OCI-LY1 (cell line): Measurements from ENCODE around the gene TTLL11.

ENCODE experiments used
- H2AFZ ChIP-seq: fragments of 200-600 bp; sonication (generic), shearing (Covaris generic); 2 replicates; pipeline ENCODE4 v1.6.0; 2014; ENCODE audit warnings: antibody characterized with exemption, mild to moderate bottlenecking, low read length
- H3F3A ChIP-seq: fragments of 200-600 bp; sonication (generic), shearing (Covaris generic); 2 replicates; pipeline ENCODE4 v1.6.0; 2014; ENCODE audit warnings: mild to moderate bottlenecking, antibody characterized with exemption, low read length, moderate library complexity; ENCODE audit not compliant: insufficient read depth
- H3K27ac ChIP-seq: fragments of 200-600 bp; sonication (generic); 2 replicates; pipeline ENCODE4 v1.5.1; 2014; ENCODE audit warnings: low read length, mixed run types, mild to moderate bottlenecking, low read depth; ENCODE audit not compliant: poor library complexity, severe bottlenecking
- H3K27me3 ChIP-seq: fragments of 200-600 bp; sonication (generic); 2 replicates; pipeline ENCODE4 v1.6.0; 2014; ENCODE audit warnings: antibody characterized with exemption, mild to moderate bottlenecking, low read length, moderate library complexity; ENCODE audit not compliant: insufficient read depth
- H3K36me3 ChIP-seq: fragments of 200-600 bp; sonication (generic); 2 replicates; pipeline ENCODE4 v1.6.1; 2014; ENCODE audit warnings: mild to moderate bottlenecking, antibody characterized with exemption, low read length, moderate library complexity, mixed read lengths; ENCODE audit not compliant: insufficient read depth
- H3K4me1 ChIP-seq: fragments of 200-600 bp; sonication (generic); 2 replicates; pipeline ENCODE4 v1.5.1; 2014; ENCODE audit warnings: mild to moderate bottlenecking, low read length, moderate library complexity; ENCODE audit not compliant: insufficient read depth, severe bottlenecking
- H3K4me2 ChIP-seq: fragments of 200-600 bp; sonication (generic), shearing (Covaris generic); 2 replicates; pipeline ENCODE4 v1.6.1; 2014; ENCODE audit warnings: low read length
- H3K4me3 ChIP-seq: fragments of 200-600 bp; sonication (generic); 2 replicates; pipeline ENCODE4 v1.5.1; 2014; ENCODE audit warnings: low read length, low read depth, mild to moderate bottlenecking, mixed read lengths; ENCODE audit not compliant: poor library complexity, severe bottlenecking
- H3K79me2 ChIP-seq: fragments of 200-600 bp; shearing (Covaris generic); 2 replicates; pipeline ENCODE4 v1.6.1; 2016; ENCODE audit warnings: mixed run types, low read length, mixed read lengths; ENCODE audit not compliant: insufficient read depth
- H3K9ac ChIP-seq: fragments of 200-600 bp; sonication (generic), shearing (Covaris generic); 2 replicates; pipeline ENCODE4 v1.6.1; 2014; ENCODE audit warnings: mild to moderate bottlenecking, low read length, mixed read lengths
- H3K9me2 ChIP-seq: fragments of 200-600 bp; sonication (generic), shearing (Covaris generic); 2 replicates; pipeline ENCODE4 v1.6.1; 2014; ENCODE audit warnings: low read depth, mild to moderate bottlenecking, low read length, mixed read lengths
- H3K9me3 ChIP-seq: fragments of 200-600 bp; shearing (Covaris generic); 2 replicates; pipeline ENCODE4 v1.6.1; 2014; ENCODE audit warnings: low read length, mixed read lengths
- H4K20me1 ChIP-seq: fragments of 200-600 bp; sonication (generic), shearing (Covaris generic); 2 replicates; pipeline ENCODE4 v1.6.0; 2016; ENCODE audit warnings: mild to moderate bottlenecking, low read length; ENCODE audit not compliant: insufficient read depth
- EZH2 ChIP-seq: fragments of 200-600 bp; sonication (generic), shearing (Covaris generic); IDR thresholded peaks from 2 replicates; pipeline ENCODE4 v1.8.0; 2017; ENCODE audit warnings: borderline replicate concordance, mixed run types, mild to moderate bottlenecking, antibody characterized with exemption, low read length, moderate library complexity, mixed read lengths
- TF ChIP-seq, protein P1 (sequence below): fragments of 200-600 bp; sonication (generic), shearing (Covaris generic); IDR thresholded peaks from 2 replicates; pipeline ENCODE4 v1.5.1; 2017; ENCODE audit warnings: mild to moderate bottlenecking, antibody characterized with exemption, low read length, moderate library complexity, mixed read lengths

TTLL11 gene

DNA sequence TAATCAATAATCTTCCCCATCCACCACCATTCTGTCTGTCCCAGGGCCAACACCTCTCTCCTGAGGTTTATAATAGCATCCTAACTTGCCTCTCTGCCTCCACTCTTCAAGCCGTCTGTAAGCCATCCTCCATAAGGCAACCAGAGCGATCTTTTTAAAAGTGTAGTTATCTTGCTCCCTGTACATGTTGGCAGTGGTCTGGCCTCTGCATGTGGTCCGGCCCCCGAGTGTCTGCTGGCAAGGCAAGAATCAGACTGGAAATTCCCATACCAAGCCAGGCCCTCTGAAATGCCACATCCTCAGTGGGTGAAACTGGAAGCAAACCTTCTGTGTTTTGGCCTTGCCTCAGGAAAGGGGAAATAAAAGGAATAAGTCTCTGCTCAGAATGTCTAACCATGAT lies 17.0 kb downstream of the TTLL11 start:
- Histone ChIP-seq H3K27me3 (no peaks in the 10 kb centered on the region; the same call in 1 of the 2 replicates), H3K9me3 (0 out of 2 replicates have a peak, but pooled peaks cover 5% of the 10 kb centered on the region), H3K79me2 (no peaks in the 10 kb centered on the region), H3F3A (no peaks in the 10 kb centered on the region), H3K9me2 (no peaks in the 10 kb centered on the region), H4K20me1 (no peaks in the 10 kb centered on the region), H3K4me1 (no peaks in the 10 kb centered on the region), H3K4me3 (no peak overlapping the region), H3K4me2 (no peak overlapping the region), H3K9ac (no peak overlapping the region), H2AFZ (no peak overlapping the region), H3K27ac (no peak overlapping the region), H3K36me3 (no peaks in the 10 kb centered on the region; the same call in 1 of the 2 replicates)
- TF ChIP-seq, protein P1, sequence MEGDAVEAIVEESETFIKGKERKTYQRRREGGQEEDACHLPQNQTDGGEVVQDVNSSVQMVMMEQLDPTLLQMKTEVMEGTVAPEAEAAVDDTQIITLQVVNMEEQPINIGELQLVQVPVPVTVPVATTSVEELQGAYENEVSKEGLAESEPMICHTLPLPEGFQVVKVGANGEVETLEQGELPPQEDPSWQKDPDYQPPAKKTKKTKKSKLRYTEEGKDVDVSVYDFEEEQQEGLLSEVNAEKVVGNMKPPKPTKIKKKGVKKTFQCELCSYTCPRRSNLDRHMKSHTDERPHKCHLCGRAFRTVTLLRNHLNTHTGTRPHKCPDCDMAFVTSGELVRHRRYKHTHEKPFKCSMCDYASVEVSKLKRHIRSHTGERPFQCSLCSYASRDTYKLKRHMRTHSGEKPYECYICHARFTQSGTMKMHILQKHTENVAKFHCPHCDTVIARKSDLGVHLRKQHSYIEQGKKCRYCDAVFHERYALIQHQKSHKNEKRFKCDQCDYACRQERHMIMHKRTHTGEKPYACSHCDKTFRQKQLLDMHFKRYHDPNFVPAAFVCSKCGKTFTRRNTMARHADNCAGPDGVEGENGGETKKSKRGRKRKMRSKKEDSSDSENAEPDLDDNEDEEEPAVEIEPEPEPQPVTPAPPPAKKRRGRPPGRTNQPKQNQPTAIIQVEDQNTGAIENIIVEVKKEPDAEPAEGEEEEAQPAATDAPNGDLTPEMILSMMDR: no peak
- no peak for TF ChIP-seq EZH2

DNA sequence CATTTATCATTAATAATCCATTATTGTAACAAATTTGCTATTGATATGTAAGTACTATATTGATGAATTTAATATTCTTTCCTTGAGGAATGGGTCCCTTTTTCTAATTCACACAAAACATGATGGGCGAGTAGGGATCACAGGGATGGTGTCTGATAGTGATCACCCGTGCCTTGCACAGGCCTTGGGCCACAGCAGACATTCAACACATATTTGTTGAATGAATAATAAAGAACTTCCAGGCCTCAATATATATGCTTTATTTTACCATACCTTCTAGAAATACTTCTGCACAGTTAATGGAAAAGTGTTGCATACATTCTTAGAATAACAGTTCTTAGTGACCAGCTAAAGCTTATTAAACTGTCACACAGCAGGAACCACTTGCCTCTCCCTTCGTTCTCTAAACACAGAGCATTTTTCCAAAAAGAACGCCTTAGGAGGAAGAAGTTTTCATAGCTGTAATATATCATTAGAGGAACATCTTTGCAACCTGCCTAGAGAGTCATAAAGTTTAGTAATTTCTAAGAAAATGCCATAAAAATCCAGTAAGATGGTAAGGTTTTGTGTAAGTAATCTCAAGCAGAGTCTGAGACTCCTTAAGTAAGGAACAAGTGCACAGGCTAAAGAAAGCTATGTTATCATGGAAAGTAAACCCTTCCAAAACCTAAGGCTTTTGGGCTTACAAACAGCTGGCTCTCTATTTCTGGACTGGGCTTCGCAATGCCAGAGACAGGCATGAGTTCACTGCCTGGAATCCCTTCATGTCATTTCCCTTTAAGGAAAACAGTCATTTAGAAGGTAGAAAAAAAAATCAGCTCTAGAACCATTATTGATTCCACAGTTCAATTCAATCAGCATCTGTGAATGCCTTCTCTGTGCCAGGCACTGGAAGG lies 17.7 kb downstream of the TTLL11 start:
- Histone ChIP-seq H3K9ac (no peak overlapping the region), H3K4me2 (no peak overlapping the region), H3F3A (no peaks in the 10 kb centered on the region), H2AFZ (no peak overlapping the region), H3K79me2 (no peaks in the 10 kb centered on the region), H3K4me3 (no peak overlapping the region), H4K20me1 (no peaks in the 10 kb centered on the region), H3K27me3 (no peaks in the 10 kb centered on the region; the same call in 1 of the 2 replicates), H3K4me1 (no peaks in the 10 kb centered on the region), H3K27ac (no peak overlapping the region), H3K9me3 (0 out of 2 replicates have a peak, but pooled peaks cover 5% of the 10 kb centered on the region), H3K9me2 (no peaks in the 10 kb centered on the region), H3K36me3 (no peaks in the 10 kb centered on the region; the same call in 1 of the 2 replicates)
- no peak for TF ChIP-seq EZH2
- TF ChIP-seq, protein P1: no peak

DNA sequence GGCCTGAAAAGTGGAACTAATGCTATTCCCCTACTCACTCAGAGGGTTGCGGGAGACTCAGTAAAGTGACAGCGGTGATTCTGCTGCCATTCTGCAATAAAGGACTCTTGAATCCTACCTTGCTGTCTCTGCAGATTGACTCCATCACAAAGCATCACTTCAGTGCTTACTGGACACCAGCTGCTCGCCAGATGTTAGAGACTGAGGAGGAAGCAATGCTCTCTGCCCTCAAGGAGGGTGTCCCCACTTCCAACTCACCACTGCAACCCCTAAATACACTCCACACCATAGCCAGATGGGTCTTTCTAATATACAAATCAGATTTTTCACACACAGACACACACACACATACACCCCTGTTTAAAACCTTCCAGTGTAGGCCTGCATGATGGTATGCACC lies 21.4 kb downstream of the TTLL11 start:
- Histone ChIP-seq H3K36me3 (no peaks in the 10 kb centered on the region), H3K27me3 (no peaks in the 10 kb centered on the region), H3K4me2 (no peak overlapping the region), H3F3A (no peaks in the 10 kb centered on the region), H3K9me2 (no peaks in the 10 kb centered on the region), H3K4me1 (no peaks in the 10 kb centered on the region), H4K20me1 (no peaks in the 10 kb centered on the region), H3K9ac (no peak overlapping the region), H2AFZ (no peak overlapping the region), H3K27ac (no peak overlapping the region), H3K9me3 (no peaks in the 10 kb centered on the region), H3K79me2 (no peaks in the 10 kb centered on the region), H3K4me3 (no peak overlapping the region)
- TF ChIP-seq, protein P1: no peak
- no peak for TF ChIP-seq EZH2
